Endodermal cell (in vitro differentiated cells): ENCODE results near the gene HECW1. TPM values are rescaled to one million over a fixed set of nuclear protein-coding genes. Genes with fewer than 3 reads are reported as not detected.

Experiments
- DNase-seq: peaks from one replicate; pipeline ENCODE4 v3.0.0-alpha.2; 2017
- H3K27ac ChIP-seq: 2 replicates; pipeline ENCODE4 v1.5.1; 2013; ENCODE audit warnings: mild to moderate bottlenecking, low read depth, low read length, moderate library complexity
- H3K27me3 ChIP-seq: 2 replicates; pipeline ENCODE4 v1.6.1; 2013; ENCODE audit warnings: mild to moderate bottlenecking, low read length, moderate library complexity; ENCODE audit not compliant: insufficient read depth, control insufficient read depth, poor library complexity, severe bottlenecking
- H3K36me3 ChIP-seq: 2 replicates; pipeline ENCODE4 v1.7.0; 2013; ENCODE audit warnings: mild to moderate bottlenecking, low read length, moderate library complexity; ENCODE audit not compliant: control insufficient read depth, insufficient read depth
- H3K4me1 ChIP-seq: one replicate; pipeline ENCODE4 v1.7.0; 2013; ENCODE audit warnings: low read length; ENCODE audit not compliant: control insufficient read depth, insufficient read depth
- H3K4me3 ChIP-seq: 2 replicates; pipeline ENCODE4 v1.5.1; 2013; ENCODE audit warnings: mild to moderate bottlenecking, low read length, moderate library complexity
- H3K9ac ChIP-seq: 2 replicates; pipeline ENCODE4 v1.6.1; 2013; ENCODE audit warnings: mild to moderate bottlenecking, low read length, moderate library complexity; ENCODE audit not compliant: poor library complexity, severe bottlenecking; ENCODE audit errors: extremely low read depth
- H3K9me3 ChIP-seq: 2 replicates; pipeline ENCODE4 v1.6.1; 2013; ENCODE audit warnings: mild to moderate bottlenecking, low read length, moderate library complexity; ENCODE audit not compliant: control insufficient read depth
- H3K27ac Mint-ChIP-seq: 2 replicates; pipeline ENCODE4 v1.8.0; 2020; ENCODE audit warnings: mixed read lengths
- H3K27me3 Mint-ChIP-seq: 2 replicates; pipeline ENCODE4 v1.8.0; 2021; ENCODE audit warnings: mild to moderate bottlenecking, mixed read lengths; ENCODE audit not compliant: insufficient read depth
- H3K36me3 Mint-ChIP-seq: 2 replicates; pipeline ENCODE4 v1.8.0; 2020; ENCODE audit warnings: low read depth, mixed read lengths
- H3K4me1 Mint-ChIP-seq: 2 replicates; pipeline ENCODE4 v1.8.0; 2020; ENCODE audit warnings: mixed read lengths
- H3K4me3 Mint-ChIP-seq: 2 replicates; pipeline ENCODE4 v1.8.0; 2020; ENCODE audit warnings: mild to moderate bottlenecking, moderate library complexity, mixed read lengths
- H3K9me3 Mint-ChIP-seq: 2 replicates; pipeline ENCODE4 v1.8.0; 2020; ENCODE audit warnings: mild to moderate bottlenecking, mixed read lengths
- WGBS, 2 experiments: methylation state at CpG; one replicate each; pipeline versions ENCODE4 v1.1.5 to v1.1.7; 2013; ENCODE audit warnings: missing lambda C conversion rate in 2 of 2, mixed read lengths in 1 of 2; ENCODE audit not compliant: insufficient coverage in 1 of 2, insufficient read length in 1 of 2; 5-methylcytosine and 5-hydroxymethylcytosine counted together
- total RNA-seq, 2 donors: library from RNA; stranded (reverse); fragmentation: NEBNext Ultra II Directional in 1 of 2; extraction: Animal tissue kit (Norgen Biotek cat#: 25700) in 1 of 2; gene quantifications; 2 replicates in 1 of 2; 3 replicates in 1 of 2; pipeline ENCODE4 v1.2.1, GENCODE V29; 2021
- TF ChIP-seq, protein P1 (sequence below): fragments of 200-600 bp; sonication (generic); conservative IDR thresholded peaks from 2 replicates; pipeline ENCODE4 v1.5.0; 2021; ENCODE audit warnings: antibody characterized with exemption, mild to moderate bottlenecking

HECW1 gene
- total RNA-seq, 2 donors from 2014 or later = 4.6 to 12.0 TPM

DNA sequence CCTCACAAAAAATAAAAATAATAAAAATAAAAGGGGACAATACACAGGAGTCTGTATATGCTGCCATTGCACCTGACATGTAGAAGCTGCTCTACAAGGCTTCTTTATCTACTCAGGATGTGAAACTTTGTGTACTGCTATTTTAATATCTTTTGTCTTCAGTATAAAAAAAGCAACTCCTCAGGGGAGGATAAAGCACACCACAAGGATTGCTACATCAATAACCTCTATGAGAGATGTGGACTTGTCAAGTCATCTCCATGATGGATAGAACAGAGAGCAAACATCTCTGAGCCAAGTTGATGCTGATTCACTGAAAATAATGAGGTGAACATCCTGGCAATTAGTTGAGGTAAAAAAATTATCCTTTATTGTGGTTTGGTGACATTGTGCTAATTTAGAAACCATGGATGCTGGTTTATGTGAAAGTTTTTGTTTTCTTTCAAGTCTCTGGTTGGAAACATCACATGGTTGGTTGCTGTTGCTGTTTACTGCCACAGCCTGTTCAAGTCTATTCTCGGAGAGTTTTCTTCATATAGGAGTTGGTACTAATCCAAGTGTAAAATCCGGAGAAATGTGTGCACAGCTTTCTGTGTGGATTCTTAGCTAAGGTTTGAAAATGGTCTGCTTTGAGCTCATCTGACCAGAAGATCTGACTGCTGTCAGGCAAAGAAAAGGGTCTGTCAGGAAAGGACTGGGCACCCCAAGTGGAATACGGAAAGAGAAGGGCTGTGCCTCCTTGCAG, 1.5 kb upstream of the HECW1 start:
- H3K4me1 Mint-ChIP-seq = peaks cover 19% of the 10 kb centered on the region
- Histone ChIP-seq H3K4me1 (no peaks in the 10 kb centered on the region), H3K9ac (no peak overlapping the region), H3K9me3 (peaks cover 2% of the 10 kb centered on the region), H3K4me3 (no peak overlapping the region), H3K27me3 (peaks cover 43% of the 10 kb centered on the region), H3K36me3 (no peaks in the 10 kb centered on the region), H3K27ac (no peak overlapping the region)
- WGBS, 2 experiments = 88 to 89% methylated on average over 1 to 3 of the region's 3 CpGs
- DNase-seq = no peak
- H3K4me3 Mint-ChIP-seq = no peak overlapping the region
- TF ChIP-seq, protein P1, sequence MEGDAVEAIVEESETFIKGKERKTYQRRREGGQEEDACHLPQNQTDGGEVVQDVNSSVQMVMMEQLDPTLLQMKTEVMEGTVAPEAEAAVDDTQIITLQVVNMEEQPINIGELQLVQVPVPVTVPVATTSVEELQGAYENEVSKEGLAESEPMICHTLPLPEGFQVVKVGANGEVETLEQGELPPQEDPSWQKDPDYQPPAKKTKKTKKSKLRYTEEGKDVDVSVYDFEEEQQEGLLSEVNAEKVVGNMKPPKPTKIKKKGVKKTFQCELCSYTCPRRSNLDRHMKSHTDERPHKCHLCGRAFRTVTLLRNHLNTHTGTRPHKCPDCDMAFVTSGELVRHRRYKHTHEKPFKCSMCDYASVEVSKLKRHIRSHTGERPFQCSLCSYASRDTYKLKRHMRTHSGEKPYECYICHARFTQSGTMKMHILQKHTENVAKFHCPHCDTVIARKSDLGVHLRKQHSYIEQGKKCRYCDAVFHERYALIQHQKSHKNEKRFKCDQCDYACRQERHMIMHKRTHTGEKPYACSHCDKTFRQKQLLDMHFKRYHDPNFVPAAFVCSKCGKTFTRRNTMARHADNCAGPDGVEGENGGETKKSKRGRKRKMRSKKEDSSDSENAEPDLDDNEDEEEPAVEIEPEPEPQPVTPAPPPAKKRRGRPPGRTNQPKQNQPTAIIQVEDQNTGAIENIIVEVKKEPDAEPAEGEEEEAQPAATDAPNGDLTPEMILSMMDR = no peak
- no peak overlapping the region for H3K27ac Mint-ChIP-seq
- no peaks in the 10 kb centered on the region for H3K9me3 Mint-ChIP-seq
- no peaks in the 10 kb centered on the region for H3K36me3 Mint-ChIP-seq
- peaks cover 45% of the 10 kb centered on the region for H3K27me3 Mint-ChIP-seq

DNA sequence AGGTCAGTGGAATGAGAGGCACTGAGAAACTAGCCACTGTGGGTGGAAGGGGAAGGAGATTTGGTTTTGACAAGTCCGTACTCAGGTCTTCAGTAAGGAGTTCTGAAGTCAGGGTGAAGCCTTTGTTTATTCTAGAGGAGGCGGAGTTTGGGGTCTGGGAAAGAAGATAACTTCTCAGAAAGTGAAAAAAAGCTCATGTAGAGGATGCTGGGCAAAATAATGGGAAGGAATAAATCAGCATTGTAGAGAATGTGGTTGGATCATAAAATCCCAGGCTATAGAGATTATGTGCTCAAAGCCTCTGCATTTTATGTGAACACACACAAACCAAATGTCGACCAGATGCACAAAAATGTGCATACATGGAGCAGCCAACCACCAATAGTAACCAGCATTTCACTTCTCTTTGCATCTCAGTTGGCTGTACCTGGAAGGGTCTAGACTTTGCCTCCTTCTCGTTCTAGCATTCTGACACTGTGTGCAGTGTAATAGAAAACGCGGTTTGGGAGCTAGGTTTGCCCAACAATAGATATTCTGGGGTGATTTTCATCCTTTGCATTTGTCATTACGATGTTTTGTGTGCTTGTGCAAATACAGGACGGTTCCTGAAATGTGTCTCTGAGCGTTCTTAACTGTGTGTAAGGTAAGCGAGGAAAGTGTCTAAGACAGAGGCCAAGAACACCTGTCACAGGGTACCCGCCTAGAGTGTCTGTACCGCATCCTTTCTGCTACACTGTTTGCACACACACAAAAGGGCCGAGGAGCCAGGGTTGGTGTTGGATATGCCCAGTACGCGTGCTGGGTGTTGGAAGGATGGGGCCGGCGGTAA, 603 bp upstream of the HECW1 start:
- no peak overlapping the region for H3K9ac ChIP-seq
- no peak for DNase-seq
- H3K27ac Mint-ChIP-seq = no peak overlapping the region
- peaks cover 49% of the 10 kb centered on the region for H3K27me3 ChIP-seq
- H3K4me1 ChIP-seq = no peaks in the 10 kb centered on the region
- no peaks in the 10 kb centered on the region for H3K36me3 Mint-ChIP-seq
- peak overlapping the region; percentile 59 for H3K4me3 Mint-ChIP-seq
- H3K27ac ChIP-seq = no peak overlapping the region
- H3K9me3 ChIP-seq = no peaks in the 10 kb centered on the region
- H3K36me3 ChIP-seq = no peaks in the 10 kb centered on the region
- 56 to 58% methylated on average over 14 to 17 of the region's 17 CpGs for WGBS, 2 experiments
- TF ChIP-seq, protein P1 = no peak
- peaks cover 48% of the 10 kb centered on the region for H3K27me3 Mint-ChIP-seq
- no peak overlapping the region for H3K4me3 ChIP-seq
- peaks cover 19% of the 10 kb centered on the region for H3K4me1 Mint-ChIP-seq
- no peaks in the 10 kb centered on the region for H3K9me3 Mint-ChIP-seq

- TF ChIP-seq, protein P1 = no peak
These were observed 634 bp downstream of the HECW1 start for GRCh38 chr7:43112941-43113621.

More at GRCh38 chr7:43112941-43113621, 634 bp downstream of the HECW1 start:
- 0% methylated on average over 1 to 64 of the region's 64 CpGs for WGBS, 2 experiments
- peaks cover 49% of the 10 kb centered on the region for H3K27me3 ChIP-seq
- Mint-ChIP-seq H3K36me3 (no peaks in the 10 kb centered on the region), H3K27ac (no peak overlapping the region), H3K4me1 (peaks cover 18% of the 10 kb centered on the region), H3K4me3 (peak overlapping the region; percentile 59), H3K9me3 (no peaks in the 10 kb centered on the region), H3K27me3 (peaks cover 50% of the 10 kb centered on the region)
- H3K27ac ChIP-seq = no peak overlapping the region
- H3K36me3 ChIP-seq = no peaks in the 10 kb centered on the region
- H3K4me1 ChIP-seq = no peaks in the 10 kb centered on the region
- peak overlapping the region; percentile 32 for H3K9ac ChIP-seq
- peak overlapping the region; percentile 79 for H3K4me3 ChIP-seq
- DNase-seq = peak; percentile 90
- H3K9me3 ChIP-seq = no peaks in the 10 kb centered on the region
